ENCODE data around the gene NPAS3. TPM values are rescaled to one million over a fixed set of nuclear protein-coding genes. Genes with fewer than 3 reads are reported as not detected.

The NPAS3 gene
- total RNA-seq, 1 experiment from 2014 or later, result not detected

GRCh38 chr14:33812181-33812580 lies 873.5 kb downstream of the NPAS3 start:
- intact Hi-C loops (cut with micrococcal nuclease), result no loop called here
- H3K36me3 ChIP-seq (ENCODE audit: control insufficient read depth in 1 of 2, insufficient read depth in 2 of 2, low read length in 2 of 2), result no peaks in the 10 kb centered on the region
- H3K9me2 ChIP-seq (ENCODE audit: insufficient read depth), result no peaks in the 10 kb centered on the region
- no peak for TF ChIP-seq ZFX (IDR thresholded peaks at IDR 0.05)
- TF ChIP-seq EZH2 (IDR thresholded peaks at IDR 0.05), result no peak
- no peak for TF ChIP-seq CTCF (IDR thresholded peaks at IDR 0.05 in 2 of 3, conservative IDR thresholded peaks at IDR 0.05 in 1 of 3; ENCODE audit: borderline replicate concordance in 1 of 3, insufficient read depth in 1 of 3, low read depth in 2 of 3, low read length in 2 of 3)
- TF ChIP-seq YY1 (IDR thresholded peaks at IDR 0.05; ENCODE audit: extremely low read depth, insufficient replicate concordance, low read depth, low read length), result no peak
- BruUV-seq (replicated peaks), result no TSS peak
- CTCF ChIA-PET, result no interaction called here
- no peak overlapping the region for H2AFZ ChIP-seq (ENCODE audit: low read depth, low read length, poor library complexity, severe bottlenecking)
- DNase-seq (ENCODE audit: low read depth, low spot score), result no peak
- H3K27me3 ChIP-seq (ENCODE audit: insufficient read depth, low read length), result peaks cover 22% of the 10 kb centered on the region
- H3K4me2 ChIP-seq (ENCODE audit: low read length), result no peak overlapping the region
- H3K9me3 ChIP-seq (ENCODE audit: control insufficient read depth in 1 of 2, insufficient read depth in 1 of 2, low read depth in 1 of 2, low read length in 2 of 2), result no peaks in the 10 kb centered on the region
- no peak overlapping the region for H3K9ac ChIP-seq (ENCODE audit: low read length)
- H3K4me3 ChIP-seq (replicated peaks in 1 of 2; ENCODE audit: low read depth in 1 of 2, low read length in 2 of 2), result no peak overlapping the region
- no peak overlapping the region for H3K27ac ChIP-seq (ENCODE audit: low read depth, low read length)
- RAD21 ChIA-PET (ENCODE audit: low non-redundant PET in 1 of 2, low total read pairs in 2 of 2, uncharacterized antibody in 2 of 2, unreplicated experiment in 2 of 2), result no interaction called here
- no peaks in the 10 kb centered on the region for H4K20me1 ChIP-seq (ENCODE audit: insufficient read depth)
- no peak for ATAC-seq
- POLR2A ChIA-PET, result no interaction called here
- no peaks in the 10 kb centered on the region for H3K79me2 ChIP-seq (ENCODE audit: insufficient read depth, low read length)
- no peaks in the 10 kb centered on the region for H3K4me1 ChIP-seq (ENCODE audit: control insufficient read depth in 1 of 2, insufficient read depth in 2 of 2, low read length in 2 of 2)

- no TSS peak for BruUV-seq (replicated peaks)
- peaks cover 22% of the 10 kb centered on the region for H3K27me3 ChIP-seq (ENCODE audit: insufficient read depth, low read length)
- H3K79me2 ChIP-seq (ENCODE audit: insufficient read depth, low read length), result no peaks in the 10 kb centered on the region
- CTCF ChIA-PET, result no interaction called here
- H3K36me3 ChIP-seq (ENCODE audit: control insufficient read depth in 1 of 2, insufficient read depth in 2 of 2, low read length in 2 of 2), result no peaks in the 10 kb centered on the region
- no peaks in the 10 kb centered on the region for H3K4me1 ChIP-seq (ENCODE audit: control insufficient read depth in 1 of 2, insufficient read depth in 2 of 2, low read length in 2 of 2)
- no peak overlapping the region for H3K27ac ChIP-seq (ENCODE audit: low read depth, low read length)
- H3K9ac ChIP-seq (ENCODE audit: low read length), result no peak overlapping the region
- no peak overlapping the region for H2AFZ ChIP-seq (ENCODE audit: low read depth, low read length, poor library complexity, severe bottlenecking)
- DNase-seq (ENCODE audit: low read depth, low spot score) (no peak), ATAC-seq (no peak)
- no peak overlapping the region for H3K4me2 ChIP-seq (ENCODE audit: low read length)
- POLR2A ChIA-PET, result no interaction called here
- H3K9me2 ChIP-seq (ENCODE audit: insufficient read depth), result no peaks in the 10 kb centered on the region
- no peaks in the 10 kb centered on the region for H3K9me3 ChIP-seq (ENCODE audit: control insufficient read depth in 1 of 2, insufficient read depth in 1 of 2, low read depth in 1 of 2, low read length in 2 of 2)
- intact Hi-C loops (cut with micrococcal nuclease), result no loop called here
- TF ChIP-seq JUND (IDR thresholded peaks at IDR 0.05), result no peak
- TF ChIP-seq MAX (IDR thresholded peaks at IDR 0.05), result no peak
- TF ChIP-seq CTCF (IDR thresholded peaks at IDR 0.05 in 2 of 3, conservative IDR thresholded peaks at IDR 0.05 in 1 of 3; ENCODE audit: borderline replicate concordance in 1 of 3, insufficient read depth in 1 of 3, low read depth in 2 of 3, low read length in 2 of 3), result no peak
- TF ChIP-seq RAD21 (IDR thresholded peaks at IDR 0.05; ENCODE audit: low read depth), result no peak
- TF ChIP-seq CEBPB (IDR thresholded peaks at IDR 0.05; ENCODE audit: low read depth), result no peak
- H3K4me3 ChIP-seq (replicated peaks in 1 of 2; ENCODE audit: low read depth in 1 of 2, low read length in 2 of 2), result no peak overlapping the region
- H4K20me1 ChIP-seq (ENCODE audit: insufficient read depth), result no peaks in the 10 kb centered on the region
- RAD21 ChIA-PET (ENCODE audit: low non-redundant PET in 1 of 2, low total read pairs in 2 of 2, uncharacterized antibody in 2 of 2, unreplicated experiment in 2 of 2), result no interaction called here
These were observed 873.9 kb downstream of the NPAS3 start for GRCh38 chr14:33812601-33813000.
